Retinal pigment epithelial cell (primary cell): ENCODE results near the gene CCDC51.

ENCODE experiments used
- DNase-seq: peaks from one replicate; pipeline ENCODE4 v3.0.0-alpha.2; 2010; ENCODE audit warnings: low read depth
- H3K4me3 ChIP-seq: 2 replicates; pipeline ENCODE4 v1.5.1; 2011; ENCODE audit warnings: mild to moderate bottlenecking, low read length, control low read depth, moderate library complexity
- TF ChIP-seq, protein P1 (sequence below): conservative IDR thresholded peaks from 2 replicates; pipeline ENCODE4 v1.5.1; 2011; ENCODE audit warnings: low read depth, low read length, control low read depth, inconsistent platforms

CCDC51 gene

DNA sequence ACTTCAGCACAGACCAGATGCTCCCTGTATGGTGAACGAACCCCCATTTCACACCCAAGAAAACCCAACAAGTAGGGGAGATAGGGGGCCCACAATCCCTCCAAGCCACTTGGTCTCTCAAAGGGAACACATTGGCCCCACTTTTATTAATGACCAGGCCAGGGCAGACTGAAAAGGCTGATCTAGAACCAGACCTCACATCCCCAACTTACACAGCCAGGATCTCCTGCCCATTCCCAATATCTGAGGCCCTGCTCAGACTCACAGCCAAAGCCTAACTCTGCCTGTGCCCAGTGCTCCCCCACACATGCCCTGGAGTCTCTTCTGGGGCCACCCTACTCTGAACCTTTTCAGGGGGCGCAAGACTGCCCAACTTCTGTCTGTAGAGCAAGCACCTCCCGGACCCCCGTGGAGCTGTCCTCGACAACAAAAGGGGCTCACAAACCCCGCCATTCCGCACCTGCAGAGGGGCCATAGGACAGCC lies 11.8 kb downstream of the CCDC51 start:
- TF ChIP-seq, protein P1, sequence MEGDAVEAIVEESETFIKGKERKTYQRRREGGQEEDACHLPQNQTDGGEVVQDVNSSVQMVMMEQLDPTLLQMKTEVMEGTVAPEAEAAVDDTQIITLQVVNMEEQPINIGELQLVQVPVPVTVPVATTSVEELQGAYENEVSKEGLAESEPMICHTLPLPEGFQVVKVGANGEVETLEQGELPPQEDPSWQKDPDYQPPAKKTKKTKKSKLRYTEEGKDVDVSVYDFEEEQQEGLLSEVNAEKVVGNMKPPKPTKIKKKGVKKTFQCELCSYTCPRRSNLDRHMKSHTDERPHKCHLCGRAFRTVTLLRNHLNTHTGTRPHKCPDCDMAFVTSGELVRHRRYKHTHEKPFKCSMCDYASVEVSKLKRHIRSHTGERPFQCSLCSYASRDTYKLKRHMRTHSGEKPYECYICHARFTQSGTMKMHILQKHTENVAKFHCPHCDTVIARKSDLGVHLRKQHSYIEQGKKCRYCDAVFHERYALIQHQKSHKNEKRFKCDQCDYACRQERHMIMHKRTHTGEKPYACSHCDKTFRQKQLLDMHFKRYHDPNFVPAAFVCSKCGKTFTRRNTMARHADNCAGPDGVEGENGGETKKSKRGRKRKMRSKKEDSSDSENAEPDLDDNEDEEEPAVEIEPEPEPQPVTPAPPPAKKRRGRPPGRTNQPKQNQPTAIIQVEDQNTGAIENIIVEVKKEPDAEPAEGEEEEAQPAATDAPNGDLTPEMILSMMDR = no peak
- H3K4me3 ChIP-seq = peak overlapping the region; percentile 69
- no peak for DNase-seq

DNA sequence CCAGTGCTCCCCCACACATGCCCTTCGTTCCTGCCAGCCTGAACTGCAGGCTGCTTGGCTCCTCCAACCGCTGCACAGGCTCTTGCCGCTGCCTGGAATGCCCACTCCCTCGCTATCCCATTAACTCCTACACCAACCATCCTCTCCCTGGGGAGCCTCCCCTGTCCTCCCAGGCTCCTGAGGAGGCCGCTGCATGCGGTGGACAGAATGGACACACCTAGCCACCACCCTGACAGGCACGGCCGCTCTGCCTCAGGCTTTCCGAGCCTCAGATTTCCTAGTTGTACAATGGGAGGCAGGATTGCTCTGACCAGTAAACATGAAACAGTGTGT lies 12.3 kb downstream of the CCDC51 start:
- peak overlapping the region; percentile 69 for H3K4me3 ChIP-seq
- DNase-seq = no peak

DNA sequence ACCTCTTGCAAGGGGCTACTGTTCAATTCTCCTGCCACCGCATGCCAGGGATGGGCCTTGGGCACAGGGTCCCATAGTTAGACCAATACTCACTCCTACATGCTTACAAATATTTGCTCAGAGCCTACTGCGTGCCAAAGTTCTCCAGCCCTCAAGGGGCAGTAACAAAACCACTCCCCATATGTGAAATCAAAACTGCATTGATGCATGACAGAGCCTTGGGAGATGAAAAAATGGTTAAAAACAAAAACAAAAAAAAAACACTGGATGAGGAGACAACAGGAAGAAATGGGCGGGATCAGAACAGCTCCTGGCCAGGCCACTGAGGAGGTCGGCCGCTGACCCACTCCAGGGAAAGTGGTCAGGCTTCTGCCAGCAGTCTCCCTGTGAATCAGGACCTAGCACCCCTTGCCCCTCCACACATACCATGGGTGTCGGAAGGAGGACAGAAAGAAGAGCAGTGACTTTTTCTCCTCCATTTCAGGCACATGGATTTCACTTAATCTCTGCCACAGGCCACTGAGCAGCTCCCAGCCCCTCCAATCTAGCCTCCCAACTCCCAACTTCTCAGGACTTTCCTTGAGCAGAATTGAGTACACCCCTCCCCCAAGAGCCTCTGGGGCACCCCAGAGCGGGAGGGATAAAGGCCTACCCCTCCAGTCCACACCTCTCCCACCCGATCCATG lies 12.8 kb downstream of the CCDC51 start:
- TF ChIP-seq, protein P1 = no peak
- peak overlapping the region; percentile 69 for H3K4me3 ChIP-seq
- no peak for DNase-seq

More for the DNA sequence above, 12.3 kb downstream of the CCDC51 start:
- TF ChIP-seq, protein P1 = no peak

DNA sequence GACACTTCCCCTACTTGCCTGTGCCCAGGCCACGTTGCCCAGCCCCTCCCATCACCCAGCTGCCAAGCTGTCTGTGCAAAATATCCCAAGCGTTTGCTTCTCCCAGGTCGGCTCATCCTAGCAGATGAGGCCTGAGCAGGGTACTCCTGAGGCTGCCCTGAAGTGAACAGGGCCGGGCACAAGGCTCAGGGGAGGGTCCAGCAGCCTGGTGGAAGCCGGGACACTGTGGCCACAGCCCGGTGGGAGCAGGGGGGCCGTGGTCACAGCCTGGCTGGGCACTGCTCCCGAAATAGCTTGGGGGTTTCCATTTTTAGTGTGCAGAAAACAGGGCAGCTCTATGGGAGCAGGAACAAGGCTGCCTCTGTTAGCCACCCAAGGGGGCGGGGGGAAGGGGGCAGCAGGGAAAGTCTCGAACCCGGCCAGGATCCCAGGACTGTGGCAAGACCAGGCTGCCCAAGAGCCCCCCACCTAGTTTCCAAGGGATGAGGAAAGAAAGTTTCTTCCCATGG lies 13.5 kb downstream of the CCDC51 start:
- peak overlapping the region; percentile 69 for H3K4me3 ChIP-seq
- TF ChIP-seq, protein P1 = no peak
- DNase-seq = no peak

DNA sequence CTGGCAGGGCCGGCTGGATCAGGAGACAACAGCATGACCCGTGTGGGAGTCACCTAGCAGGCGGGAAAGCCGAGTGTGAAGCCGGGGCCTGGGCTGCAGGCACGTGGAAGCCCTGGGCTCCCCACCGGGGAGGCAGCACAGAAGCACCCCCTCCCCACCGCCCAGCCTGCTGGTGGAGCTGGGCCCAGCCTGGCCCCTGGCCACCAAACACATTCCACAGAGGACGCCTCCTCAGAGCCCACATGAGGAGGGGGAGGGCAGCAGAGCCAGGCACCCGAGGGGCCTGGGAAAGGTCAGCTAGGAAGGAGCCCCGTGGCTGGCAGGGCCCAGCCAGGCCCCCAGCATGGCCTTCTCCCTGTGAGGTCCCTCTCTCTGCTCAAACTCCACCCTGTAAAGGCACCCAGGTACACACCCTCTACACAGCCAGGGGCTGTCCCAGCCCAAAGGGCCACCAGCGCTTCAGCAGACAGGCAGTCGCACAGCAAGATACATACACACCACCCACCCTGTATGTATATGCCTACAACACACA lies 14.6 kb downstream of the CCDC51 start:
- TF ChIP-seq, protein P1 = no peak
- DNase-seq = peak; percentile 78
- H3K4me3 ChIP-seq = peak overlapping the region; percentile 69

DNA sequence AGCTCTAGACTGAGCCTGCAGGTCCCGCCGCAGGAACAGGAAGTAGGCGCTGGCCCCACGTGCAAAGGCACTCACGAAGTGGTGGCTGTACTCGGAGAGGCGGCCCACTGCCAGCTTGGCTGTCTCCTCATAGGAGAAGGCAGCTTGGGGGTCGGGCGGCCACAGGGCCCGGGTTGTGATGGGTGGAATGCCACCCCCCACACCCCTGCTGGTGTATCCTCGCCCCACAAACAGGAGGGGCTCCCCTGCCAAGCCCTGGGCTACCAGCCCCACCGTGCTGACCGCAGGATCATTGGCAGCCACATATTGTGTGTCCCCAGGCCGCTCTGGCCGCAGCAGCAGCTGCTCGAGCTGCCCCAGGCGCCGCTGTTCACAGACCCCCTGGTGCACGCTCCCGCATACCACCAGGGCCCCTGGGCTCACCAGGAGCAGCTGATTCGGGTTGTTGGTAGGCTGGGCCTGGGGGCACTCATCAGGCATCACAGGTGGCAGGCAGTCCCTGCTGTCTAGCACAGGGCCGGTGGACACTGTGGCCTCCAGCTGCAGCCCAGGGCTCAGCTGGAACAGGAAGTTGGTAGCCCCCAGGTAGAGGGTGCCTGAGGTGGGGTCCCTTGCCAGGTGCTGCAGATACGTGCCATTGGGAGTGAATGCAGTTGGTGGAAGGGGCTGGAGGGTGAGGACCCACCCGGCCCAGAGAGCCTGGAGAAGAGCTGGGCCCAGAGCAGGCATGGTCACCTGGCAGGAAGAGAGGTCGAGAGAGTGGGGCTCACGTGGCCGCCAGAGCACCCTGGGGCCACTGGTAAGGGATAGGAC lies 15.8 kb downstream of the CCDC51 start:
- no peak for DNase-seq
- H3K4me3 ChIP-seq = no peak overlapping the region
- TF ChIP-seq, protein P1 = no peak
